Activated CD8-positive, alpha-beta memory T cell treated with anti-CD3 and anti-CD28 coated beads for 24 hours (primary cell): ENCODE data around the gene ZNF268.

Source experiments
- DNase-seq: peaks from one replicate; pipeline ENCODE4 v3.0.0-alpha.2; 2020

ZNF268 gene

DNA sequence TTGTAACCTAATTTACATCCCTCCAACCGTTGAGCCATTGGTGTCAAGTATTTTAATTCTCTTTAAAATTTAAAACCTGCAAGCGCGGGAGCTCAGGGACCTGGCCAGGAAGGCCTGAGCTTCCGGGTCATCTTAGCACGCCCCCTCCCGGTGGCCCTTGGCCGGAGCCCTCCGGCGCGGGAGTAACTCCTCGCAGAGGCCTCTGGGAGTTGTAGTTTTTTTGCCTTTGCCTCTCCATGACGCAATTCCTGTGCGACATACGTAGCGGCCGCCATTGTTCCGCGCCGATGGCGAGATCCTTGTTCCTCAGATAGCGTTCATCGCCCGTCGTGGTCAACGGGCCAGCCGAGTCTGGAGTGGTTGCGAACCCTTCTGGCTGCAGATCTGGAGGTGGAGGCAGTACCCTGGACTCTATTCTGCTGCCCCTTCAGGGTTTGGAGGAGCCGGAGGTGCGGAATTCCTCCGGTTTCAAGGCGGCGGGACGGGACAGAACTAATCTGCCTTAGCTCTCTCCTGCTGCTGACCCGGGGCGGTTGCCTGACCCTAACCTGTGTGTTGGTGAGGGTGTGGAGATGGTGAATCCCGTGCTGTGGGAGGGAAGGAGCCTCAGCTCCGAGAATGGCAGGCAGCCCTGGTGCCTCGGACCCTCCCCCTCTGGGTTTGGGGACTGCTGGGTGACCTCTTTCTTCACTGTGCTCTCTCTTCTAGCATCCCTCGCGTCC lies at the start of gene ZNF268:
Gene ZNF268 (plus strand): TSS at position 258 of the 722 bp plus-strand sequence. CDS start 503 bp downstream, outside the sequence.
- DNase-seq = peak; percentile 96

DNA sequence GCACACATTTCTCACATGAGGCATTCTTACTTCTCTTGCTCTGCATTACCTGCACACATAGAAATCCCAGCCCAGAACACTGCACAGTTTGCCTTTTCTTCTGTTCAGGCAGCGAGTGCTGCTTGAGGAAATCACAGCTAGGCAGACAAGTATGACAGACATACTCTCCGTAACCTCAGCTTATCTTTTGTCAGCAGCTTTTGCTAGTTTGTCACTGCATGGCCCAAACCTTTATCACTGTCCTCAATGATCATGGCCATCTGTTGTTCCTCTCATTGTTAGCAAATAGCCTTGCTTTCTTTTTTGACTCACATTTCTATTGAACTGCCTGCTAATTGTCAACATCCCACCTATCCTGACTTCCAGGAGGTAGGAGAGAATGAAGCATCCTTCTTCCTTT lies 45.5 kb upstream of the ZNF268 start:
- DNase-seq = no peak

DNA sequence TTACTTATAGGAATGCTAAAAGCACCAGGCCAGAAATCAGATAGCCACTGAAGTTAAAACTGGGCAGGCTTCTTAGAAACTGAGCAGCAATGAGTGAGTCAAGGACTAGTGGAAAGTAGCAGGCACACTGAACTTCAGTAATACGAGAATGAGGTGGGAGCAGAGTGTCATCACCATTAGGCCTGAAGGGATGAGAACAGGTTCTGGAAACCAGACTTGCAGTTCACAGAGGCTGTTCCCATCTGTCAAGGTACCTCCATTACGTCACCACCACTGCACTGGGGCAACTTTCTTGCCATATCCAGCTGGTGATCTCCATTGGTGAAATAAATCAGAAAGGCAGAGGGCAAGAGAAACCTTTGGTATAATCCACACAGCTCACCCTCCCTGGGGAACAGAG lies 35.3 kb upstream of the ZNF268 start:
- DNase-seq = no peak

DNA sequence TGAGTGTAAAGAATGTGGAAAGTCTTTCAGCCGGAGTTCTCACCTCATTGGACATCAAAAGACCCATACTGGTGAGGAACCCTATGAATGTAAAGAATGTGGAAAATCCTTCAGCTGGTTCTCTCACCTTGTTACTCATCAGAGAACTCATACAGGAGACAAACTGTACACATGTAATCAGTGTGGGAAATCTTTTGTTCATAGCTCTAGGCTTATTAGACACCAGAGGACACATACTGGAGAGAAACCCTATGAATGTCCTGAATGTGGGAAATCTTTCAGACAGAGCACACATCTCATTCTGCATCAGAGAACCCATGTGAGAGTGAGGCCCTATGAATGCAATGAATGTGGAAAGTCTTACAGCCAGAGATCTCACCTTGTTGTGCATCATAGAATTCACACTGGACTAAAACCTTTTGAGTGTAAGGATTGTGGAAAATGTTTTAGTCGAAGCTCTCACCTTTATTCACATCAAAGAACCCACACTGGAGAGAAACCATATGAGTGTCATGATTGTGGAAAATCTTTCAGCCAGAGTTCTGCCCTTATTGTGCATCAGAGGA lies 25.1 kb upstream of the ZNF268 start:
- DNase-seq = no peak

DNA sequence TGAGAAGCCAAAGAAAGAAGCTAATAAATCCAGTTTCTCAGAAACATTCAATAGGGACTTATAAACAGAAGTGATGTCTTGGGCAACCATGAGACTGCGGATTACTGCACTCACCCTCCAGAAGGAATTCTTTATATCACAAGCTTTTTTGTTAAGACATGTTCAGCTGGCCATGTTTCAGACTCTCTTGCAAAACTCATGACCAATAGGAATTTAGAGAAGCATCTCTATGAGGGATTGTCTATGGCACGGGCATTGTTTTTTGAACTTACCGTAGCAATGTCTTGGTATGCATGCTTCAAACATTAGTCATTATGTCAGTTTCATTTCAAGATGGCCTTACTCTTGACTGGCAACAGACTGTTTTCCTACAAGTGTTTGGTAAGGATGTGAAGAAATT lies 15.5 kb upstream of the ZNF268 start:
- no peak for DNase-seq

DNA sequence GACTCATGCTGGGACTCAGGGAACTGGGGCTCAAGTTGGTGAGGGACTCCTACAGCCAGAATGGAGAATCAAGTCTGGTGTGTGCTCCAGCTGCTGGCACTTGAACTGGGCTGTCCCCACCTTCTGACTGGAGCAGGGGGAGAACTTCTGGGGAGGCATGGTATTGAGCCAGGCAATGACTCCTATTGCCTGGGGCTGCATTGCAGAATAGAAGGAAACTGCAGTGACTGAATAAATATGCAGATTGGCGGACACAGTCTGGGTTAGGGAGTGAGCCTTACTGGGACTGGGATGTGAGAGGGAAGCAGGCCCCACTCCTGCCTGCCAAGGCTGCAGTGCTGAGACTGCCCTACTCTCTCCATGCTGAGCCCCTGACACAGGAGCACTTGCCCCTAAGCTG lies 8.8 kb upstream of the ZNF268 start:
- no peak for DNase-seq

DNA sequence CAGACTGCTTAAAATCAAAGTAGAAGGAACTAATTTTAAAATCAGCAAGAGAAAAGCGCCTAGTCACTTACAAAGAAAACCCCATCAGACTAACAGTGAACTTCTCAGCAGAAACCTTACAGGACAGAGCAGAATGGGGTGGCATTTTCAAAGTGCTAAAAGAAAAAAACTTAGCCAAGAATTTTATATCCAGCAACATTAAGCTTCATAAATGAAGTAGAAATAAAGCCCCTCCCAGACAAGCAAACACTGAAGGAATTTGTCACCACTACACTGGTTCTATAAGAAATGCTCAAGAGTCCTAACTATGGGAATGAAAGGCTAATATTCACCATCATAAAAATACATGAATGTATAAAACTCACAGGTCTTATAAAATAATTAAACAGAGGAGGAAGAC lies 6.4 kb upstream of the ZNF268 start:
- DNase-seq = no peak

DNA sequence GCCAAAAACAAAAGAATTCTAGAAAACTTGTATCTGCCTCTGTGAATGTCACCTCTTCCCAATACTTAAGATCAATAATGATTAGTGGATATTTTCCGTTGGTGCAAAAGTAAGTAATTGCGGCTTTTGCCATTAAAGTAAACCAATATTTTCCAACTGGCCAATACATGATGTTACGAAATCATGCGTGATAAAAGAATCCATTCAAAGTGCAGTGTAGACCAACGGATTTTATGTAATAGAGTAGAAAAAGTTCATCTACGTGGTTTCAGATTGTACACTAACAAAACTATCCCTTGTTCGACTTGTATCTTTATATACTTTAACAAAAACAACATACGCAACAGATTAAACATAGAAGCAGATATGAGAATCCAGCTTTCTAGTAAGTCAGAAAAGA lies 626 bp upstream of the ZNF268 start:
- no peak for DNase-seq

DNA sequence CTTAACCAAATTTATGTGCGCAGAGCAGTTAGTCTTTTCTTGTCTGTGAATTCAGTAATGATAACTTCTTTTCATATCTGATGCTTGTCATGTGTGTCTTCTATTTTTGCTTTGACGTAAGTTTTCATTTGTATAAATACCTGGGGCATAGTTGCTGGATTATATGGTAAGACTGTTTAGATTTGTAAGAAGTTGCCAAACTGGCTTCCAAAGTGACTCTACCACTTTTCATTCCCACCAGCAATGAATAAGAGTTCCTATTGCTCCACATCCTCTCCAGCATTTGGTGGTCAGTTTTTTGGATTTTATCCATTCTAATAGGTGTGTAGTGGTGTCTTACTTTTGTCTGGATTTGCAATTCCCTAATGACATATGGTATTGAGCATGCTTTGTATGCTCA lies 8.9 kb downstream of the ZNF268 start:
- DNase-seq = no peak

DNA sequence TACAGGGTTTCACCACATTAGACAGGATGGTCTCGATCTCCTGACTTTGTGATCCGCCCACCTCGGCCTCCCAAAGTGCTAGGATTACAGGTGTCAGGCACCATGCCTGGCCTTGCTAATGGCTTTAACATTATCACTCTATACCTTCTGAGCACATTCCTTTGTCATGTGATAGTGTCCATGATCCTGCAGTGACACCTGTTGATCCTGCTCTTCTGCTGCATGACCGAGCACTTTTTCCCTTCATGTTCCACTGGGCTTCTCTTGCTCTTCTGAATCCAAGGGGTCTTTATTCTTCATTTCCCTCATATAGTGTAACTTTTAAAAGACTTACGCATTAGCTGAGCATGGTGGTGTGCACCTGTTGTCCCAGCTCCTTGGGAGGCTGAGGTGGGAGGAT lies 11.6 kb downstream of the ZNF268 start:
- DNase-seq = no peak

DNA sequence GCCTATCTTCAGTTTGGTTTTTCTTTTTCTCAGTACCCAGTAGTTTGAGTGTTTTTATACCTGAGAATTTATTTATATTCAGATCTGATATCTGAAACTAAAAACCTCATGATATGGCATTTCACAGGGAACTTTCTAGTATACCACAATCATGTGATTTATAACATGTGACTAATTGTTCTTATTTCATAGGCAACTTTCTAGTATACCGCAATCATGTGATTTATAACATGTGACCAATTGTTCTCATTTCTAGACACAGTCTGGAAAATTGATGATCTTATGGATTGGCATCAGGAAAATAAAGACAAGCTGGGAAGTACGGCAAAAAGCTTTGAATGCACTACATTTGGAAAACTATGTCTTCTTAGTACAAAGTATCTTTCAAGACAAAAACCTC lies 20.6 kb downstream of the ZNF268 start:
- DNase-seq = no peak

DNA sequence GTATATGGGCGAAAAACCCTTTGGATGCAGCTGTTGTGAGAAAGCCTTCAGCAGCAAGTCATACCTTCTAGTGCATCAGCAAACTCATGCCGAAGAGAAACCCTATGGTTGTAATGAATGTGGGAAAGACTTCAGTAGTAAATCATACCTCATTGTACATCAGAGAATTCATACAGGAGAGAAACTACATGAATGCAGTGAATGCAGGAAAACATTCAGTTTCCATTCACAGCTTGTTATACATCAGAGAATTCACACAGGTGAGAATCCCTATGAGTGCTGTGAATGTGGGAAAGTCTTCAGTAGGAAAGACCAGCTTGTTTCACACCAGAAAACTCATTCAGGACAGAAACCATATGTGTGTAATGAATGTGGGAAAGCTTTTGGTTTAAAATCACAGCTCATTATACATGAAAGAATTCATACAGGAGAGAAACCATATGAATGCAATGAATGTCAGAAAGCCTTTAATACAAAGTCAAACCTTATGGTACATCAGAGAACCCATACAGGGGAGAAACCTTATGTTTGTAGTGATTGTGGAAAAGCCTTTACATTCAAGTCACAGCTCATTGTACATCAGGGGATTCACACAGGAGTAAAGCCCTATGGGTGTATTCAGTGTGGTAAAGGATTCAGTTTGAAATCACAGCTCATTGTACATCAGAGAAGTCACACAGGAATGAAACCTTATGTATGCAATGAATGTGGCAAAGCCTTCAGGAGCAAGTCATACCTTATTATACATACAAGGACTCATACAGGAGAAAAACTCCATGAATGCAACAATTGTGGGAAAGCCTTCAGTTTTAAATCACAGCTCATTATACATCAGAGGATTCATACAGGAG lies 21.4 kb downstream of the ZNF268 start:
- DNase-seq = no peak

DNA sequence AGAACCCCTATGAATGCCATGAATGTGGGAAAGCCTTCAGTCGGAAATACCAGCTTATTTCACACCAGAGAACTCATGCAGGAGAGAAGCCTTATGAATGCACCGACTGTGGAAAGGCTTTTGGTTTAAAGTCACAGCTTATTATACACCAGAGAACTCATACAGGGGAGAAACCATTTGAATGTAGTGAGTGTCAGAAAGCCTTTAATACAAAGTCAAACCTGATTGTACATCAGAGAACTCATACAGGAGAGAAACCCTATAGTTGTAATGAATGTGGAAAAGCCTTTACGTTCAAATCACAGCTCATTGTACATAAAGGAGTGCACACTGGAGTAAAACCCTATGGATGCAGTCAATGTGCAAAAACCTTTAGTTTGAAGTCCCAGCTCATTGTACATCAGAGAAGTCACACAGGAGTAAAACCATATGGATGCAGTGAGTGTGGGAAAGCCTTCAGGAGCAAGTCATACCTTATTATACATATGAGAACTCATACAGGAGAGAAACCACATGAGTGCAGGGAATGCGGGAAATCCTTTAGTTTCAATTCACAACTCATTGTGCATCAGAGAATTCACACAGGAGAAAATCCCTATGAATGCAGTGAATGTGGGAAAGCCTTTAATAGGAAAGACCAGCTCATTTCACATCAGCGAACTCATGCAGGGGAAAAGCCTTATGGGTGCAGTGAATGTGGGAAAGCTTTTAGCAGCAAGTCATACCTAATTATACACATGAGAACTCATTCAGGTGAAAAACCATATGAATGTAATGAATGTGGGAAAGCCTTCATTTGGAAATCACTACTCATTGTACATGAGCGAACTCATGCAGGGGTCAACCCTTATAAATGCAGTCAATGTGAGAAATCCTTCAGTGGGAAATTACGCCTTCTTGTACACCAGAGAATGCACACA lies 22.3 kb downstream of the ZNF268 start:
- no peak for DNase-seq

DNA sequence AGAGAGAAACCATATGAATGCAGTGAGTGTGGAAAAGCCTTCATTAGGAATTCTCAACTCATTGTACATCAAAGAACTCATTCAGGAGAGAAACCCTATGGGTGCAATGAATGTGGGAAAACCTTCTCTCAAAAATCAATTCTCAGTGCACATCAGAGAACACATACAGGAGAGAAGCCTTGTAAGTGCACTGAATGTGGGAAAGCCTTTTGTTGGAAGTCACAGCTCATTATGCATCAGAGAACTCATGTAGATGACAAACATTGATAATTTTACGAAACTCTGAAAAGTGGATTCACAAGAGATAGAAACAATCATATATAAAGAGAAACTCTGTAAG lies 22.9 kb downstream of the ZNF268 start:
- DNase-seq = no peak

DNA sequence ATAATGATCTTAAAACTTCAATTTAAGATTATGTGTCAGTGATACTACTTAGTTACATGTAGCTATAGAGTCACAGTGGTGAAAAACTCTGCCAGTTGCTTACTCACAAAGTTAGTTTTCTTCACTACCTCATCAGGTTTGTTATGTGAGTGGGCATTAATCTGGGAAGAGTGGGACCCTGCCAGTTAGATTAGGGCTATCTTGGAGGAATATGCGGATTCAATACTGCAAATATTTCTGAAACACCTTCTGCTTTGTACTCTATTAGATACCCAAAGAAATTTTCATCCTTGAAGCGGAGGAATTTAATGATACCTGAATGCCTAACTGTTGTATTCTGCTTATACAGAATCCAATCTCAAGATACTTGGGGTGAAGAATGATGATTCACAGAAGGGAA lies 25.1 kb downstream of the ZNF268 start:
- no peak for DNase-seq

DNA sequence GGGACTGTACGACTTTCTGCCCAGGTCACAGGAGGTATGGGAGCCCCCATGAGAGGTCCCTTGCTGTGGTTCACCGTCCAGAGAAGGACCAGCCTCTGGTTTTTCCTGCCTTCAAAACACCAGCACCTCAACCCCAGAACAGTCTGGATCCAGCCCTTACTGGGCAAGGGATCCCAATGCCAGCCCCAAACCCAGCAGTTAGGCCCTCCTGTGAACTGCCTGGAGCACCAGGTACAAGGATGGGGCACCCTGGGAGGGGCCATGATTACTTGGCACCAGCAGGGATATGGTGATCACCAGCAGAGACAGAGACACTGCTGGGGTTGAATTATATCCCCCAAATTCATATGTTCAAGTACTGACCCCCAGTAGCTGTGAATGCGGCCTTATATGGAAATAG lies 34.4 kb downstream of the ZNF268 start:
- DNase-seq = no peak

DNA sequence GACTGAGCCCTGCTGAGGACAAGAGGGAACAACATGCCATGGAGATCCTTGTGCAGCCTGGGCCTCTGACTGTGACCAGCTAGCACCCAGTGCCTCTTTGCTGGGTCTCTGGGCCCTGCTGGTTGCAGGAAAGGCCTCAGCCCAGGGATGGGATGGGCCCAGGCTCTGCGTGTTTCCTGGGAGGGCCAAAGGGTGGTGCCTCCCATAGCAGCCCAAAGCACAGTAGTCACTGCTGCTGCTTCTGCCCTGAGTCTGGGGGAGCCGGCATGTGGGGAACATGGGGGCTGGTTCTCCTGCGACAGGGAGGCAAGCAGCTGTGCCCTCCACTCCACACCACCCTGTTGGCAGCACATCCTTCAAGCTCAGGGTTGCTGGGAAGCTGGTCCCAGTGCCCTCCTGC lies 35.9 kb downstream of the ZNF268 start:
- no peak for DNase-seq

DNA sequence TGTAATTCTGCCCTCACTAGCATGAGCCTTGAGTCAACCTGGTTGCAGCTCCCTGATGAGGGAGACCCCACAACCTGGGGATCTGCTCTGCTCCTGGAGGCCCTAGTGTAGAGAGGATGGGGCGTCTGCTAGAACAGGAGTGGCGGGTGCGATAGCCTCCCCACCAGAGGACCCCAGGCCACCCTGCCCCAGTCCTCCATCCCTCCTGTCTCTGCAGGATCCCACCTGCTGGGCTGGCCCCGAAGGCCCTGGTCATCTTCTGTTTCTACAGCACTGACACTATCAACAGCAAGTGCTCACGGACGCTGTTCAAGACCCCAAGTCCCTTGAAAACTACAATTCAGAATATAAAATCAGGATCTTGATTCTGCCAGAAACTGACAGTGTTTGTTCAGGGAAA lies 39.2 kb downstream of the ZNF268 start:
- DNase-seq = no peak

DNA sequence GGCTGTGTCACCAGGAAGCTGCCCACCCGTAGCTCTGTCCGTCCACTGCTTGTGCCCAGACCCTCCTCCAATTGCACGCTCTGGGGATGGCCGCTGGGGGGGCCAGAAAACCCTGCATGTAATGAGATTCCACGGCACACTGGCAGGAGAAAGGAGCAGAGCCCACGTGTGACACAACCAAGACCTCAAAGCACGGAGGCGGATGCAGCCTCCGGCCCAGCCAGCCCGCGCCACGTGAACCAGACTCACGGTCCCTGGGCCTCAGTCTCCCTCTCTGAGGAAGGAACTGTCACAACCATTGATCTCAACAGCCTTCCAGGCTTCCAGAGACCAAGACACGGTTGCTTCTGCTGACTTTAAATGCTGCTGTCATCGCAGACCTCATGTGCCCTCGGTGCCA lies 39.9 kb downstream of the ZNF268 start:
- no peak for DNase-seq

DNA sequence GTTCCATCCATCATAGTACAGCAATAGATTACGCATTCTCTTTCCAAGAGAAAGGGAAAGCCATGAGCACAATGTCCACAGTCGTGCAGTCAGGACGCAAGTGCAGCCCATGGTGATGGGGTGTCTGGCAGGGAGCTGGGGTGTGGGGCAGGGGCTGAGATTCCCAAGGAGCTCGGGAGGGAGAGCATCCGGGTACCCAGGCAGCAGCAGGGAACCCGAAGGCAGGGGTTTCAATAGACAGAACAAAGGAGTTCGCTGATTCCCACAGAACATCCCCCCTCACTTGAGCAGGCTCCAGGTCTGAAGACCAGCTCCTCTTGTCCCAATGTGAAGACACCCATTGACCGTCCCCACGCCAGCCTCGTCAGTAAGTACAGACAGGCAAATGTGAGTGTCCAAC lies 40.9 kb downstream of the ZNF268 start:
- no peak for DNase-seq

DNA sequence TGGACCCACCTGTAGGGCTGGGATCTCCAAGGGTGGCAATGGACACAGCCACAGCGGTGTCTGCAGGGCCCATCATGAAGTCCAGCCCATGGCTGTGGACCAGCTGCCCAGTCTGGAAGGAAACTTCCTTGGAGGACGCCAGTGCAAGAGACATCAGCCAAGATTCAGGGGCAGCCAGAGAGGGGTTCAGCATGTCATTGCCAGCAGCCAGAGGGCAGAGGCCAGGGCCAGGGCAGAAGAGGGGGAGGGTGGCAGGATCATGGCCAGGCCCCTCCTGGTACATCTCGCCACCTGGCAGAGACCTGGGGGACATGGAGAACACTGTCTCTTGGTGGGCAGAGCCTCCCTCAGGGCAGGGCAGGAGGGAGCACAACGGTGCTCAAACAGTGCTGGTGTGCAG lies 44.2 kb downstream of the ZNF268 start:
- no peak for DNase-seq

DNA sequence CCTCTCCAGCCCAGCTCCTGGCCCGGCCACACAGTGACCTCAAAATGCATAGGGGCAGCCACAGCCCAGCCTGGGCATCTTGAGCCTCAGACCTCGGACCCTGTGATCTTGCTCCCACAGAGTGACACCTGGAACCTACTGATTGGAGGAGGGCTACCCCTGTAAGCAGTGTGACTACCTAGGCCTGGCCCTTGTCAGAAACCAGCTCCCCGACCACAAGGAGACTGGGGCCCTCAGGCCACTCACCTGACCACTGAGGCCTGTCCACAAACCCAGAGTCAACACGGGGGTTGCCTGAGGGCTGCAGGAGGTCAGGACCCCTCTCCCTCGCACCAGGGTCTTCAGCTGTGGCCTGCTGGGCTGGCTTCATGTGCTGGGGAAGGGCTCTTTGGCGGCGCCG lies 45.4 kb downstream of the ZNF268 start:
- DNase-seq = no peak

DNA sequence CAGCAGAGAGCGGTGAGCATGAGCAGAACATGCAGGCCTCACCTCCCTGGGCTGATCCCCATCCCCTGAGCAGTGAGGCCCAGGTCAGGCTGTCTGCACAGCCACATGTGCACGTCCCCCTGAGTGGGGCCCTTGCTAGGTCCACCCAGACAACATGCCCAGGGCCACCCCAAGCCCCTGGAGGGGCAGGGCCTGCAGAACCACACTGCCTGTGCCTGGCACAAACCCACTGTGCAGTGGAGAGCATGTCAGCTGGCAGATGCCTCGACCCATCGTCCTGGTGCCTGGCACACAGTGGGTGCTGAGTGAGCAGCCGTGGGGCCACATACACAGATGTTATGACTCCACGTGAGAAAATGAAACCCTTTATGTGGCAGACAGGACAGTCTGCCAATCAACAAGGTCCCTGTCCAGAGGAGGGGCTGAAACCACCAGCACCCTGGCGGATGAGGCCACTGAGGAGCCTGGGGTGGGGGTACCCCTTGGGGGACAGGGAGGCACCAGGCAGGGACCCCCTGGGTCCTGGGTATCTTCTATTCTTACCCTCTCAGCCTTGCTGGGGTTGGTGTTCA lies 46.1 kb downstream of the ZNF268 start:
- DNase-seq = no peak
